Ishikawa (cell line): ENCODE data around the gene CDCA7.

Experiments used
- MAX ChIP-seq: IDR thresholded peaks from 2 replicates; pipeline ENCODE4 v1.6.1; 2012
- NFIC ChIP-seq: IDR thresholded peaks from 2 replicates; pipeline ENCODE4 v1.6.1; 2012
- RAD21 ChIP-seq: IDR thresholded peaks from 2 replicates; pipeline ENCODE4 v1.6.1; 2012; ENCODE audit warnings: low read depth
- YY1 ChIP-seq: IDR thresholded peaks from 2 replicates; pipeline ENCODE4 v1.6.1; 2012; ENCODE audit warnings: low read depth

GRCh38 chr2:173370198-173370597, 15.5 kb downstream of the CDCA7 start:
- TF ChIP-seq RAD21 (no peak), YY1 (no peak), NFIC (no peak), MAX (no peak)
